Measurements from ENCODE around the gene DUSP23. TPM values are rescaled to one million over a fixed set of nuclear protein-coding genes. Genes with fewer than 3 reads are reported as not detected.
A peak's percentile ranks its signal among the peaks of the same experiment; 100 is the strongest.

The DUSP23 gene
- total and polyA plus RNA-seq, 10 of the 15 experiments (the other 5 are each of a cell fraction or from before 2014, with no cell fraction given): 1.1 to 6.9 (median 4.1) TPM; not detected in 1

DNA sequence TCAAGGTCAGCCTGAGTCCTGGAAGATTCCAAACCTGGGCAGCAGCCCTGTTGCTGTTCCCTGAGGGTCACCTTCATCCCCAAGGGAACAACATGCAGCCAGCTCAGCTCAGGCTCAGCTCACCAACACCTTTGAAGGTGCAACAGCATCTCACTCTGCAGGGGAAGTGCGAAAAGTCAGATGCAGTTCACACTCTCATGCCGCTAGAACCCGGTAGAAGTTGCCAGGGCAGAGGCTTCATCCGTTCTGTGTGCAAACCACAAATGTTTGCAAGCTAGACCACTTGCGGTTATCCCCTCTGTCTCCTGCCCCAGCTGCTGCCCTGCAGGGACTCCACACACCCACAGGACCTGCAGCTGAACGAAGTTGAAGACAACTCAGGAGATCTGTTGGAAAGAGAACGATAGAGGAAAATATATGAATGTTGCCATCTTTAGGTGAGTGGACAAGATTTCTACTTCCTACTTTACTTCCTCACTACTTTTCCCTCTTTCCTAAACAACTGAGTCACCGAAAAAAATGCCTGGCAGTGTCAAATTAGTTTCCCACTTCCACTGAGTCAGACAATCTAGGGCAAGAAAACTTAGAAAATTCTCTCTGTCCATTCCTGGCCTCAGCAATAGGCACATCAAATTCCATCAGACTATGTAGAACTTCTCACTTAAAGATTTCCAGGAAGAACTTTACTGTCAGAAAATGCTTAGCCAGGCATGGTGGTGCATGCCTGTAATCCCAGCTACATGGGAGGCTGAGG lies 19.6 kb downstream of the DUSP23 start:
- POLR2A ChIA-PET: interaction anchor here (0.6 to 3.5 kb wide), 3 partner anchors 19 to 90 kb away, joined by 3 to 13 read pairs (median 3); no protein-coding TSS in a partner anchor
- no peak overlapping the region for H3K27ac ChIP-seq (ENCODE audit: control insufficient read depth, insufficient read depth)
- SMC1A ChIA-PET (ENCODE audit: uncharacterized antibody, unreplicated experiment): interaction anchor here (0.6 to 11.2 kb wide), 13 partner anchors 10 to 353 kb away, joined by 3 to 289 read pairs (median 7); partner anchors contain the start of gene SLAMF8
- TF ChIP-seq ZSCAN29 (IDR thresholded peaks at IDR 0.05): no peak
- TF ChIP-seq, protein P1, sequence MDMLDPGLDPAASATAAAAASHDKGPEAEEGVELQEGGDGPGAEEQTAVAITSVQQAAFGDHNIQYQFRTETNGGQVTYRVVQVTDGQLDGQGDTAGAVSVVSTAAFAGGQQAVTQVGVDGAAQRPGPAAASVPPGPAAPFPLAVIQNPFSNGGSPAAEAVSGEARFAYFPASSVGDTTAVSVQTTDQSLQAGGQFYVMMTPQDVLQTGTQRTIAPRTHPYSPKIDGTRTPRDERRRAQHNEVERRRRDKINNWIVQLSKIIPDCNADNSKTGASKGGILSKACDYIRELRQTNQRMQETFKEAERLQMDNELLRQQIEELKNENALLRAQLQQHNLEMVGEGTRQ (IDR thresholded peaks at IDR 0.05; ENCODE audit: borderline replicate concordance, low read depth, low read length): no peak
- no peak for TF ChIP-seq SREBF1 (IDR thresholded peaks at IDR 0.05; ENCODE audit: low read length)
- no peak for TF ChIP-seq FOXM1 (IDR thresholded peaks at IDR 0.05; ENCODE audit: low read depth, low read length)
- TF ChIP-seq EZH2 (IDR thresholded peaks at IDR 0.05; ENCODE audit: borderline replicate concordance, control insufficient read depth, low read depth, low read length): no peak
- no peak for TF ChIP-seq NFIC (IDR thresholded peaks at IDR 0.05; ENCODE audit: low read depth, low read length)
- no peak for TF ChIP-seq SIN3A (IDR thresholded peaks at IDR 0.05; ENCODE audit: low read depth, low read length)
- no peak for TF ChIP-seq REST (IDR thresholded peaks at IDR 0.05; ENCODE audit: low read depth, low read length)
- TF ChIP-seq SMARCA5 (IDR thresholded peaks at IDR 0.05): no peak
- TF ChIP-seq NBN (IDR thresholded peaks at IDR 0.05): no peak
- no peak for TF ChIP-seq POLR2AphosphoS5 (IDR thresholded peaks at IDR 0.05; ENCODE audit: low read length)
- TF ChIP-seq RB1 (IDR thresholded peaks at IDR 0.05; ENCODE audit: borderline replicate concordance): no peak
- 0 out of 2 replicates have a peak, but pooled peaks have one; percentile 24 for TF ChIP-seq TCF12 (IDR thresholded peaks at IDR 0.05; ENCODE audit: low read depth, low read length)
- TF ChIP-seq RAD21 (IDR thresholded peaks at IDR 0.05; ENCODE audit: insufficient read depth, low read depth, low read length): no peak
- no peak for TF ChIP-seq MXI1 (IDR thresholded peaks at IDR 0.05; ENCODE audit: low read depth, low read length)

More for the DNA sequence above, 19.6 kb downstream of the DUSP23 start:
- Histone ChIP-seq H3K9ac (ENCODE audit: control insufficient read depth, insufficient read depth, low read length) (no peak overlapping the region), H3K9me3 (replicated peaks; ENCODE audit: control insufficient read depth, insufficient read depth, low read length) (no peaks in the 10 kb centered on the region; the same call in 2 of the 3 replicates), H3K36me3 (ENCODE audit: control insufficient read depth in 2 of 2, insufficient read depth in 2 of 2, low read length in 1 of 2) (no peaks in the 10 kb centered on the region), H3K79me2 (ENCODE audit: control insufficient read depth, insufficient read depth, low read length) (no peaks in the 10 kb centered on the region), H3K27me3 (replicated peaks in 1 of 2; ENCODE audit: control insufficient read depth in 2 of 2, insufficient read depth in 2 of 2, low read length in 1 of 2) (peaks cover 3 to 6% of the 10 kb centered on the region in 2 experiments), H3K4me1 (ENCODE audit: control insufficient read depth, insufficient read depth, low read length) (peaks cover 9% of the 10 kb centered on the region), H2AFZ (ENCODE audit: control insufficient read depth, low read depth, low read length) (no peak overlapping the region), H4K20me1 (ENCODE audit: control insufficient read depth, insufficient read depth) (no peaks in the 10 kb centered on the region), H3K4me2 (ENCODE audit: control insufficient read depth, insufficient read depth) (no peak overlapping the region; the same call in 1 of the 2 replicates), H3K4me3 (no peak overlapping the region)
- in situ Hi-C loops (cut with MboI): no loop called here
- CTCF ChIA-PET: interaction anchor here (0.8 to 14.4 kb wide), 19 partner anchors 11 to 576 kb away, joined by 3 to 476 read pairs (median 9); partner anchors contain the start of genes DUSP23 and SLAMF8
- no peak for FAIRE-seq
- peak; percentile 75 for ATAC-seq
- peak; percentile 39 for DNase-seq (ENCODE audit: low read depth, low spot score)
- 6% methylated on average over 8 of the region's 8 CpGs for WGBS (ENCODE audit: insufficient coverage, insufficient replicate concordance, low lambda C conversion rate, missing lambda C conversion rate)
- no TSS peak for BruUV-seq (replicated peaks)
- RAD21 ChIA-PET (ENCODE audit: unreplicated experiment): interaction anchor here (0.8 to 5.5 kb wide), 9 partner anchors 10 to 207 kb away, joined by 3 to 153 read pairs (median 4); partner anchors contain the start of gene DUSP23
- intact Hi-C loops (cut with micrococcal nuclease; ENCODE audit: unreplicated experiment): no loop called here

Measured in GM12878 (cell line).